Putamen (tissue), 1 donor: ENCODE measurements around the gene MIB1.

Experiments used
- DNase-seq: peaks from one replicate; pipeline ENCODE4 v3.0.0-alpha.2; 2016; ENCODE audit warnings: low spot score

The MIB1 gene

DNA sequence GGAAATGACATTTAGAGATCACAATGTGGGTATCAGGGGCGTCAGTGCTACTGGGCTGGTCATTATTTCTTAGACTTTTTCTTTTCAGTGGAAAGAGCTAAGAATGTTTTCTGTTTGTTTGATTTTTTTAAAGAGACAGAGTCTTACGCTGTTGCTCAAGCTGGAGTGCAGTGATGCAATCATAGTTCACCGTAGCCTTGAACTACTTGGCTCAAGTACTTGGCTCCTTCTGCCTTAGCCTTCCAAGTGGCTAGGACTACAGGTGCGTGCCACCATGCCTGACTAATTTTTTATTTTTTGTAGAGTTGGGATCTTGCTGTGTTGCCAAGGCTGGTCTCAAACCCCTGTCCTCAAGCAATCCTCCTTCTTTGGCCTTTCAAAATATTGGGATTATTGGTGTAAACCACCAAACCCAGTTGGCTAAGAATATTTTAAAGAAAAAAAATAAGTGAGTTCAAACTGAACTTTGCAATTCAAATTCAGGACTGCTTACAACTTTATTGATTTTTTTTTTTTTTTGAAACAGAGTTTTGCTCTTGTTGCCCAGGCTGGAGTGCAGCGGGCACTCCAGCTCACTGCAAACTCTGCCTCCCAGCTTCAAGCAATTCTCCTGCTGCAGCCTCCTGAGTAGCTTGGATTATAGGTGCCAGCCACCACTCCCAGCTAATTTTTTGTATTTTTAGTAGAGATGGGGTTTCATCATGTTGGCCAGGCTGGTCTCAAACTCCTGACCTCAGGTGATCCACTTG lies 154.2 kb downstream of the MIB1 start:
- DNase-seq: no peak

GRCh38 chr18:21896732-21897336 lies 156.2 kb downstream of the MIB1 start:
- DNase-seq: no peak

DNA sequence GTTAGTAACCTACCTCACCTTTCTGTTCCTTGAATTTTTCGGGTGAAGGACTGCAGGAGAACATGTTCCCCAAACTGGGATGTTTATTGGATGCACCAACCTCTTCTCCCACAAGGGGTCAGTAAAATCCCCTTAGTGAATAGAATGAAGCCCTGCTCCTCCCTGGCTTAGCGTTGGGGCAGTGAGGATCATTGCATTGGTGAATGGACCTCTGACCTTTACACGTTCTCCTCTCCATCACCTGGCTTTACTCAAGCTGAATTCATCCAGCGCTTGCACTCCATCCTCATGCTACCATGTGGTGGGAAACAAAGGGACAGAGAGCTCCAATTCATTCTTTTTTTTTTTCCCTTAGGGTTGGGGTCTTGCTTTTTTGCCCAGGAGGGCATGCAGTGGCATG lies 157.2 kb downstream of the MIB1 start:
- DNase-seq: peak; percentile 9

DNA sequence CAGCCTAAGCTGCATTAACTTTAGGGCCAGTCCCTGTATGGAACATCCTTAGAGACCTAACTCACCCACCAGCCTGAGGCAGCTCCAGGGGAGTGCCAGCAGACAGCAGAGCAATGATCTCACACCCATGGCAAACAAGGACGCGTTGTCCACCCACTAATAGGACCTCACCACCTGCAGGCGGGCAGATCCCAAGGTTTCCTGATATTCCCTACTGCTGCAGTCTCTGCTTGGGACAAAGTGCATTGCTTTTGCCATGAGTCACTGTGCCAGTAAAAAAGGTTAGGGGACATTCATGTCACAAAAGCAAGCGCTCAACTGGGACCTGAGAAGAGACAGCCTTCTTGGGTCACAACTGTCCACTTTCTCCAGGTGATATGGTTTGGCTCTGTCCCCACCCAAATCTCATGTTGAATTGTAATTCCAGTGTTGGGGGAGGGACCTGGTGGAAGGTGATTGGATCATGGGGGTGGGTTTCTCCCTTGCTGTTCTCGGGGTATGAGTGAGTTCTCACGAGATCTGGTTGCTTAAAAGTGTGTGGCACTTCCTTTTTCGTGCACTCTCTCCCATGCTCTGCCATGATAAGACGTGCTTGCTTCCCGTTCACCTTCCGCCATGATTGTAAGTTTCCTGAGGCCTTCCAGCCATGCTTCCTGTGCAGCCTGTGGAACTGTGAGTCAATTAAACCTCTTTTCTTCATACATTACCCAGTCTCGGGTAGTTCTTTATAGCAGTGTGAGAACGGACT lies 160.2 kb downstream of the MIB1 start:
- no peak for DNase-seq

DNA sequence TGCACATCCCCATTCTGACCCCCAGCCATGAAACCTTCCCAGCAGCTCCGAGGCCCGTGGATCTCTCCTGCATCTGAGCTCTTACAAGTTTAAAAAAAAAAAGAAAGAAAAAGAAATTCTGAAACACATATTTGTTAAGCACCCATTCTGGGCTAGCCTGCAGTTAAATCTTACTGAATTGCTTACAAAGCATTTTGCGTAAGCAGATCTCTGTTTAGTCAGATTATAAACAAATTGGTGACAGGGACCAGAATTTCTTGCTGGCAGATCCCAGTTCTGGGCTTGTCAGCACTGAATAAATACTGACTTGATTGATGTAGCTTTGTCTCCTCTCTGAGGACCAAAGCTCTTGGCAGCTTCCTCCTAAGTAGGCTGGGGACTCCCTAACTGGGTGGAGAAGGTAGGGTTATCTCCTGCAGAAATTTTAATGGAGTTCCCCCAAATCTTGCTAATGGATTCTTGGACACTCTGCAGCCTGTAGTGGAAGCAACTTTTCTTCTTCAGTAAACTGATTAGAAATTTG lies 160.9 kb downstream of the MIB1 start:
- DNase-seq: no peak

- no peak for DNase-seq
Measured at GRCh38 chr18:21903709-21904108, 163.1 kb downstream of the MIB1 start.

- DNase-seq: no peak
Measured at GRCh38 chr18:21904856-21905255, 164.3 kb downstream of the MIB1 start.

- DNase-seq: no peak
Measured at GRCh38 chr18:21907451-21907850, 166.9 kb downstream of the MIB1 start.

DNA sequence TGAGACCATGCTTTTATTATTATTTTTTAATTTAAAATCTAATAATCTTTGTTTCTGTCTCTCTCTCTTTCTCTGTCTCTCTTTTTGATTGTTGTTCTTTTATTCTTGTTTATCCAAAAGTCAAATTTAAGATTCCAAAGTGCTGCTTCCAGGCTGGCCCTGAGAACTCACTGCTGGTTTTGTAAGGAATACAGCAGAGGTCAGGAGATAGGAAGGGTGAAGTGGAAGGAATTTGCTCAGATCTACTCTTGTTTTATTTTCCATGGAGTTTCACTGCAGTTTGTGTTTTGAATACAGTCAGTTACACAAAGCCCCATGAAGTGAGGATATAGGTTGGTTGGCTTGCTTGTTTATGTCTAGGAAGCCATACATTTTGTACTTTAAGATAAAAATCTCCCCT lies 168.1 kb downstream of the MIB1 start:
- DNase-seq: no peak

DNA sequence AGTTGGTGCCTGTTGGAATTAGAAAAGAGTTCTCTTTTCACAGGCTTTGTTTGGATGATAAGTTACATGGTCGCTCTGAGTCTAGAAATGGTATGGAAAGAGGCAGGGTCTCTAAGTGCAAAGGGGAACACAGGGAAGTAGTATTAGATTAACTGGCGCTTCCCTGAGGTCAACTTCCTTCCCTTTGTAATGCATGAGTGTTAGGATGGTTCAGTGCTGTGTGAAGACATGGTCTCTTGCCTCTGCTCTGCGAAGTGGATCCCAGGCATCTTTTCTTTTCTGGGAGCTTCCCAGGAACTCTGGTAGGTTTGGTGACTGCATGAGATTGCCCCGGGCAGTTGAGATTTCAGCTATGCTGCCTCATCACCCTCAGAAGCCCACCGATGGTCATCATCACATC lies 170.3 kb downstream of the MIB1 start:
- no peak for DNase-seq

GRCh38 chr18:21911551-21911950 lies 171.0 kb downstream of the MIB1 start:
- DNase-seq: no peak

- DNase-seq: no peak
Measured at GRCh38 chr18:21912339-21913239, 172.0 kb downstream of the MIB1 start.

- no peak for DNase-seq
Measured at GRCh38 chr18:21914739-21915319, 174.2 kb downstream of the MIB1 start.

DNA sequence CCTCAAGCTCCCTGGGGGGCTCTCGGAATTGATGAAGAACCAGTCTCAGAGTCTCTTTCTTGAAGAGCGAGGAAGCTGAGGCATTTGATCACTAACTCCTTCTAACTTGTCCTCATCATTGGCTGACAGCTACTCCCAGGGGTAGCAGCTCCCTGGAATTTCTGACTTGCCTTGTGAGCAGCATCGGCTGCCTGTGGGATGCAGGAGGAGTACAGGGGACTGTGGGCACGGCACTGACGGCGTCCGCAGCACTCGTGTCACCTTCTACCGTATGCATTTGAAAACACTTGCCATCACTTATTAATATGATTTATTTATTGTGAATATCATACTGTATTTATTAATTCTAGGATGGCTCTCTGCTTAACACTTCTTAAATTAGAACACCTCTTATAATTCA lies 175.0 kb downstream of the MIB1 start:
- DNase-seq: no peak

- DNase-seq: no peak
Measured at GRCh38 chr18:21916594-21916993, 176.0 kb downstream of the MIB1 start.

GRCh38 chr18:21918693-21919092 lies 178.1 kb downstream of the MIB1 start:
- DNase-seq: no peak
